GM12878 (cell line): ENCODE results near the gene BRD2. TPM values are rescaled to one million over a fixed set of nuclear protein-coding genes. Genes with fewer than 3 reads are reported as not detected.

ENCODE experiments used
- ATAC-seq: fragments of 200-7000 bp; cut with Tn5 transposase; 3 replicates; pipeline ENCODE4 v1.9.1; 2020; ENCODE audit warnings: mild to moderate bottlenecking, moderate library complexity
- BruUV-seq: library from RNA; stranded (reverse); fragments of 400-500 nt; replicated peaks from 2 replicates; lab custom pipeline; 2021; lab: Mats Ljungman, UMichigan
- CTCF ChIA-PET: fragments of 300-600 bp; sonication (Branson Sonifier 250); formaldehyde crosslinking; extraction: SDS; loops from one replicate; lab custom pipeline; 2021; ENCODE audit warnings: inconsistent platforms; lab: Yijun Ruan, JAX
- POLR2A ChIA-PET: fragments of 350-600 bp; formaldehyde crosslinking; extraction: SDS; loops from one replicate; lab custom pipeline; 2021; ENCODE audit warnings: inconsistent platforms; lab: Charles Lee
- RAD21 ChIA-PET: fragments of 300-600 bp; sonication (Branson Sonifier 250); formaldehyde crosslinking; loops from one replicate; lab custom pipeline; 2023; ENCODE audit warnings: antibody characterized with exemption; ENCODE audit not compliant: unreplicated experiment; lab: Charles Lee
- SMC1A ChIA-PET: fragments of 300-600 bp; sonication (Branson Sonifier 250); formaldehyde crosslinking; loops from one replicate; lab custom pipeline; 2023; ENCODE audit not compliant: unreplicated experiment, uncharacterized antibody; lab: Charles Lee
- DNase-seq: peaks from one replicate; pipeline ENCODE4 v3.0.0-alpha.2; 2011; ENCODE audit warnings: low read depth, low spot score
- FAIRE-seq: peaks from 3 replicates; lab custom pipeline; 2011; peaks lifted over from hg19 to GRCh38; lab: Jason Lieb, UNC
- H2AFZ ChIP-seq: 2 replicates; pipeline ENCODE4 v1.6.0; 2011; ENCODE audit warnings: low read depth, low read length, control low read depth; ENCODE audit not compliant: control insufficient read depth
- H3K27ac ChIP-seq: 2 replicates; pipeline ENCODE4 v1.5.1; 2011; ENCODE audit warnings: control low read depth; ENCODE audit not compliant: control insufficient read depth, insufficient read depth
- H3K27me3 ChIP-seq, 2 experiments: replicated peaks in 1 of 2; 2 replicates each; pipeline versions ENCODE4 v1.6.0 to v1.6.1; 2011; ENCODE audit warnings: low read length in 1 of 2; ENCODE audit not compliant: control insufficient read depth in 2 of 2, insufficient read depth in 2 of 2
- H3K36me3 ChIP-seq, 2 experiments: 2 replicates each; pipeline ENCODE4 v1.5.1; 2011; ENCODE audit warnings: low read length in 1 of 2; ENCODE audit not compliant: control insufficient read depth in 2 of 2, insufficient read depth in 2 of 2
- H3K4me1 ChIP-seq: 2 replicates; pipeline ENCODE4 v1.6.1; 2011; ENCODE audit warnings: mild to moderate bottlenecking, low read length, moderate library complexity, mixed read lengths; ENCODE audit not compliant: control insufficient read depth, insufficient read depth
- H3K4me2 ChIP-seq: 2 replicates; pipeline ENCODE4 v1.6.0; 2011; ENCODE audit warnings: control low read depth; ENCODE audit not compliant: control insufficient read depth, insufficient read depth
- H3K4me3 ChIP-seq: fragments of 200-600 bp; sonication (generic); 2 replicates; pipeline ENCODE4 v1.5.1; 2016
- H3K79me2 ChIP-seq: 2 replicates; pipeline ENCODE4 v1.6.0; 2011; ENCODE audit warnings: low read length; ENCODE audit not compliant: control insufficient read depth, insufficient read depth
- H3K9ac ChIP-seq: 2 replicates; pipeline ENCODE4 v1.8.0; 2011; ENCODE audit warnings: low read length, control low read depth, mixed read lengths; ENCODE audit not compliant: control insufficient read depth, insufficient read depth
- H3K9me3 ChIP-seq: replicated peaks from 3 replicates; pipeline ENCODE4 v1.5.1; 2011; ENCODE audit warnings: mild to moderate bottlenecking, low read length; ENCODE audit not compliant: control insufficient read depth, insufficient read depth
- H4K20me1 ChIP-seq: 2 replicates; pipeline ENCODE4 v1.6.0; 2011; ENCODE audit not compliant: control insufficient read depth, insufficient read depth
- ASH2L ChIP-seq: fragments of 300-600, 200-600 bp; sonication (generic); IDR thresholded peaks from 2 replicates; pipeline ENCODE4 v1.6.1; 2017; ENCODE audit warnings: low read depth, mild to moderate bottlenecking, borderline replicate concordance
- HSF1 ChIP-seq: fragments of 150-350 bp; IDR thresholded peaks from 2 replicates; pipeline ENCODE4 v1.6.1; 2014; ENCODE audit warnings: mild to moderate bottlenecking, low read depth, low read length
- IKZF2 ChIP-seq, 2 experiments: fragments of 450-650 bp; IDR thresholded peaks; 2 replicates each; pipeline ENCODE4 v1.6.1; 2017; ENCODE audit warnings: mild to moderate bottlenecking in 2 of 2, moderate library complexity in 2 of 2
- LARP7 ChIP-seq: fragments of 450-650 bp; IDR thresholded peaks from 2 replicates; pipeline ENCODE4 v1.6.1; 2017; ENCODE audit warnings: mild to moderate bottlenecking
- MAX ChIP-seq: IDR thresholded peaks from 2 replicates; pipeline ENCODE4 v1.6.1; 2012; ENCODE audit warnings: low read depth, low read length, improper control_type of control experiment
- MYB ChIP-seq: fragments of 150-350 bp; IDR thresholded peaks from 2 replicates; pipeline ENCODE4 v1.6.1; 2014; ENCODE audit warnings: mild to moderate bottlenecking, low read depth, low read length, borderline replicate concordance
- NR2C2 ChIP-seq: IDR thresholded peaks from 2 replicates; pipeline ENCODE4 v1.6.1; 2011; ENCODE audit warnings: borderline replicate concordance, low read depth; ENCODE audit not compliant: control insufficient read depth, insufficient read length
- POLR2AphosphoS2 ChIP-seq: IDR thresholded peaks from 2 replicates; pipeline ENCODE4 v1.6.1; 2011; ENCODE audit warnings: low read depth, mild to moderate bottlenecking, low read length, improper control_type of control experiment, moderate library complexity
- POU2F2 ChIP-seq: IDR thresholded peaks from 3 replicates; pipeline ENCODE4 v1.6.1; 2011; ENCODE audit warnings: low read depth, mild to moderate bottlenecking, low read length, borderline replicate concordance
- PRDM15 ChIP-seq: fragments of 450-650 bp; formaldehyde crosslinking; IDR thresholded peaks from 2 replicates; pipeline ENCODE4 v1.4.0; 2020; ENCODE audit warnings: mild to moderate bottlenecking, moderate library complexity
- RAD21 ChIP-seq: IDR thresholded peaks from 2 replicates; pipeline ENCODE4 v1.6.1; 2011; ENCODE audit warnings: mild to moderate bottlenecking, low read depth, low read length, moderate library complexity; ENCODE audit not compliant: insufficient read depth
- RELA ChIP-seq: fragments of 450-650 bp; IDR thresholded peaks from 2 replicates; pipeline ENCODE4 v1.8.0; 2014; ENCODE audit warnings: borderline replicate concordance; ENCODE audit not compliant: partially characterized antibody
- SPI1 ChIP-seq: IDR thresholded peaks from 2 replicates; pipeline ENCODE4 v1.6.1; 2011; ENCODE audit warnings: low read depth, mild to moderate bottlenecking, low read length, moderate library complexity, borderline replicate concordance; ENCODE audit not compliant: insufficient read depth
- STAT3 ChIP-seq: IDR thresholded peaks from 2 replicates; pipeline ENCODE4 v1.6.1; 2011; ENCODE audit warnings: low read depth, low read length, improper control_type of control experiment
- ZNF24 ChIP-seq: fragments of 450-650 bp; IDR thresholded peaks from 2 replicates; pipeline ENCODE4 v1.6.1; 2017; ENCODE audit warnings: antibody characterized with exemption, mild to moderate bottlenecking
- ZNF274 ChIP-seq: IDR thresholded peaks from one replicate; pipeline ENCODE4 v1.8.0; 2011; ENCODE audit not compliant: insufficient read length, insufficient read depth
- WGBS: methylation state at CpG from one replicate; pipeline ENCODE4 v1.1.6; 2016; ENCODE audit warnings: low lambda C conversion rate; ENCODE audit not compliant: insufficient replicate concordance, insufficient coverage; ENCODE audit errors: missing lambda C conversion rate; 5-methylcytosine and 5-hydroxymethylcytosine counted together
- in situ Hi-C: fragments of 300-500 bp; cut with MboI; formaldehyde crosslinking; loops from 9 replicates; pipeline ENCODE4 v1.14.3; 2018; ENCODE audit warnings: mixed read lengths
- intact Hi-C: fragments of 100-400 bp; cut with micrococcal nuclease; formaldehyde crosslinking; loops from one replicate; pipeline ENCODE4 v1.14.2; 2022; ENCODE audit not compliant: unreplicated experiment
- polyA plus RNA-seq, 11 experiments: library from polyadenylated mRNA; depleted of rRNA in 4 of 11; unstranded in 6 of 11; stranded (reverse) in 5 of 11; fragments of >200 nt; fragmentation: Nextera tagmentation in 4 of 11; fragmentation: Illumina TruSeq in 1 of 11; extraction: Ambion mirVana in 4 of 11; extraction: Trizol in 1 of 11; gene quantifications; 1 replicate in 1 of 11; 2 replicates in 10 of 11; pipeline versions ENCODE4 v1.2.1 to v1.2.3, GENCODE V29; 2011 to 2016; ENCODE audit warnings: inconsistent platforms in 2 of 11, missing spikeins in 2 of 11, low read depth in 1 of 11
- total RNA-seq, 4 experiments: library from RNA; depleted of rRNA in 3 of 4; stranded (reverse); fragments of >200 nt in 3 of 4; fragmentation: Illumina TruSeq in 1 of 4; extraction: Trizol in 1 of 4; gene quantifications; 2 replicates each; pipeline versions ENCODE4 v1.2.1 to v1.2.3, GENCODE V29; 2013 to 2021

The BRD2 gene
- total and polyA plus RNA-seq, 10 of the 15 experiments (the other 5 are each of a cell fraction or from before 2014, with no cell fraction given), result 32.2 to 239 (median 139) TPM

GRCh38 chr6:32954986-32955802, 13.2 kb upstream of the BRD2 start (continued):
- TF ChIP-seq IKZF2 (IDR thresholded peaks at IDR 0.05), result peak; percentile 42 to 43; a peak in 2 of 4 replicates
- no peak for TF ChIP-seq LARP7
- TF ChIP-seq RAD21, result peak; percentile 48
- TF ChIP-seq ZNF24, result no peak
- TF ChIP-seq HSF1, result no peak

GRCh38 chr6:32956176-32956575, 12.2 kb upstream of the BRD2 start:
- ChIA-PET SMC1A (interaction anchor here (0.8 to 11.3 kb wide), 5 partner anchors 14 to 82 kb away, joined by 3 to 354 read pairs (median 195); partner anchors contain the start of genes BRD2 and HLA-DMB), POLR2A (interaction anchor here (0.6 to 13.5 kb wide), 11 partner anchors 9 to 780 kb away, joined by 4 to 486 read pairs (median 7); partner anchors contain the start of genes BRD2 and HLA-DMB), CTCF (interaction anchor here (1.0 to 13.5 kb wide), 8 partner anchors 10 to 158 kb away, joined by 3 to 532 read pairs (median 67); partner anchors contain the start of genes BRD2, HLA-DMB, PSMB9 and TAP1), RAD21 (interaction anchor here (0.6 to 8.3 kb wide), 6 partner anchors 8 to 271 kb away, joined by 3 to 224 read pairs (median 59); partner anchors contain the start of genes BRD2 and HLA-DMB)
- no TSS peak for BruUV-seq
- in situ Hi-C loops (loop anchor here (25.0 kb wide), 2 partner anchors 1394 to 1706 kb away; partner anchors contain the start of gene LTA), intact Hi-C loops (no loop called here)
- ATAC-seq (no peak), DNase-seq (no peak), FAIRE-seq (no peak)
- Histone ChIP-seq H2AFZ (no peak overlapping the region), H3K27me3 (no peaks in the 10 kb centered on the region), H3K9me3 (no peaks in the 10 kb centered on the region), H3K36me3 (no peaks in the 10 kb centered on the region), H3K4me3 (no peak overlapping the region), H3K4me2 (peak overlapping the region; percentile 23; the same call in 1 of the 2 replicates), H3K9ac (no peak overlapping the region), H3K79me2 (peaks cover 16% of the 10 kb centered on the region), H3K4me1 (peaks cover 24% of the 10 kb centered on the region), H4K20me1 (no peaks in the 10 kb centered on the region), H3K27ac (no peak overlapping the region)
- WGBS, result 0% methylated on average over 2 of the region's 2 CpGs
- TF ChIP-seq ASH2L (no peak), MAX (no peak), RELA (no peak), ZNF274 (no peak), MYB (no peak), STAT3 (no peak), POU2F2 (no peak), SPI1 (no peak), NR2C2 (no peak), PRDM15 (CRISPR knock-in tag) (no peak), POLR2AphosphoS2 (no peak)
